Neural cell (in vitro differentiated cells): ENCODE results near the gene FAM193B. TPM values are rescaled to one million over a fixed set of nuclear protein-coding genes. Genes with fewer than 3 reads are reported as not detected.

ENCODE experiments used
- polyA plus RNA-seq: library from polyadenylated mRNA; depleted of rRNA; stranded (reverse); fragments of >200 nt; gene quantifications from 2 replicates; pipeline ENCODE4 v1.2.3, GENCODE V29; 2014

The FAM193B gene
- polyA plus RNA-seq, 1 donor from 2014 or later, result 79.2 TPM

Other genes with a start within 250 kb of the FAM193B start
- 6.8 and 9.3 TPM in 2 replicates for gene MXD3, start 242.7 kb downstream of the FAM193B start, polyA plus RNA-seq
- 155 and 156 TPM in 2 replicates for gene LMAN2, start 202.9 kb downstream of the FAM193B start, polyA plus RNA-seq
- gene RGS14, start 196.6 kb downstream of the FAM193B start, polyA plus RNA-seq, result 23.4 and 32.3 TPM in 2 replicates
- gene SLC34A1, start 170.1 kb downstream of the FAM193B start, polyA plus RNA-seq, result not detected in 2 replicates
- not detected in 2 replicates for gene PFN3, start 153.9 kb downstream of the FAM193B start, polyA plus RNA-seq
- gene F12, start 145.0 kb downstream of the FAM193B start, polyA plus RNA-seq, result 1.4 and 7.8 TPM in 2 replicates
- gene GRK6, start 127.9 kb downstream of the FAM193B start, polyA plus RNA-seq, result 22.6 and 26.5 TPM in 2 replicates
- 44.1 and 46.6 TPM in 2 replicates for gene PRR7, start 107.7 kb downstream of the FAM193B start, polyA plus RNA-seq
- 319 and 353 TPM in 2 replicates for gene DBN1, start 80.9 kb downstream of the FAM193B start, polyA plus RNA-seq
- 21.0 and 45.4 TPM in 2 replicates for gene PDLIM7, start 57.0 kb downstream of the FAM193B start, polyA plus RNA-seq
- gene DOK3, start 44.7 kb downstream of the FAM193B start, polyA plus RNA-seq, result 5.1 and 5.5 TPM in 2 replicates
- gene DDX41, start 37.6 kb downstream of the FAM193B start, polyA plus RNA-seq, result 113 and 212 TPM in 2 replicates
- 53.8 and 59.1 TPM in 2 replicates for gene TMED9, start 37.6 kb upstream of the FAM193B start, polyA plus RNA-seq
- 60.2 and 66.1 TPM in 2 replicates for gene B4GALT7, start 45.6 kb upstream of the FAM193B start, polyA plus RNA-seq
- gene FAM153A, start 228.3 kb upstream of the FAM193B start, polyA plus RNA-seq, result not detected in 2 replicates